ENCODE measurements around the gene TAMALIN.

Gene TAMALIN

GRCh38 chr12:52044292-52044983, 37.7 kb downstream of the TAMALIN start:
- no peaks in the 10 kb centered on the region for H3K9me3 ChIP-seq (ENCODE audit: control insufficient read depth, insufficient read depth, low read length)
- no peak overlapping the region for H3K27ac ChIP-seq (ENCODE audit: low read length)
- no peak overlapping the region for H3K4me3 ChIP-seq (ENCODE audit: low read length)
- no peak for DNase-seq (ENCODE audit: low read depth, low spot score)
- H3K27me3 ChIP-seq (ENCODE audit: control insufficient read depth, insufficient read depth, low read length): peaks cover 8% of the 10 kb centered on the region; the same call in 1 of the 2 replicates
- no peaks in the 10 kb centered on the region for H3K36me3 ChIP-seq (ENCODE audit: control insufficient read depth, insufficient read depth, low read length)
- WGBS (ENCODE audit: insufficient coverage, insufficient read length): no CpG with 5 or more reads among the region's 18 CpGs
- no peaks in the 10 kb centered on the region for H3K4me1 ChIP-seq (ENCODE audit: control insufficient read depth, insufficient read depth, low read length)

DNA sequence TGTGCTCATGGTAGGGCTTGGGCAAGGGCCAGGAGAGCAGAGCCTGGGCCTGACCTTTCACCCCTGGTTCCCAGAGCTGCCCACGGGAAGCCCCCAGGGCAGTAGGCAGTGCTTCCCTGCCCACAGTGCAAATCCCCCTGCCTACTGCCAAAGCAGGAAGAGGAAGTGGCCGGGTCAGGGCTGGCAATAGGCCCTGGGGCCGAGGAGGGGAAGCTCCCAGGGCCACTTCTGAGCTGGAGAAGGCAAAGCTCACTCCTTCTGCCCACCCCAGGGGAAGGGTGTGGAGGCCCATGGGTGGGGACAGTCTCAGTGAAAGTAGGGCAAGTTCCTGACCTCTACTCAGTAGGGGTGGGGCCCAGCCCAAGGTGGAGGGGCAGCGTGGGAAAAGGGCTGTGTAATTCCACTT, 39.1 kb downstream of the TAMALIN start:
- H3K27ac ChIP-seq (ENCODE audit: low read length): no peak overlapping the region
- WGBS (ENCODE audit: insufficient coverage, insufficient read length): no CpG with 5 or more reads among the region's 4 CpGs
- DNase-seq (ENCODE audit: low read depth, low spot score): no peak

GRCh38 chr12:52046859-52047258, 40.1 kb downstream of the TAMALIN start:
- H3K36me3 ChIP-seq (ENCODE audit: control insufficient read depth, insufficient read depth, low read length): no peaks in the 10 kb centered on the region
- no peak overlapping the region for H3K4me3 ChIP-seq (ENCODE audit: low read length)
- no peaks in the 10 kb centered on the region for H3K9me3 ChIP-seq (ENCODE audit: control insufficient read depth, insufficient read depth, low read length)
- H3K27ac ChIP-seq (ENCODE audit: low read length): no peak overlapping the region
- WGBS (ENCODE audit: insufficient coverage, insufficient read length): no CpG with 5 or more reads among the region's 7 CpGs
- H3K4me1 ChIP-seq (ENCODE audit: control insufficient read depth, insufficient read depth, low read length): no peaks in the 10 kb centered on the region
- H3K27me3 ChIP-seq (ENCODE audit: control insufficient read depth, insufficient read depth, low read length): peaks cover 19% of the 10 kb centered on the region; the same call in 1 of the 2 replicates
- no peak for DNase-seq (ENCODE audit: low read depth, low spot score)

More for the DNA sequence above, 39.1 kb downstream of the TAMALIN start:
- H3K4me3 ChIP-seq (ENCODE audit: low read length): no peak overlapping the region
- H3K36me3 ChIP-seq (ENCODE audit: control insufficient read depth, insufficient read depth, low read length): no peaks in the 10 kb centered on the region
- no peaks in the 10 kb centered on the region for H3K9me3 ChIP-seq (ENCODE audit: control insufficient read depth, insufficient read depth, low read length)
- peaks cover 16% of the 10 kb centered on the region; the same call in 1 of the 2 replicates for H3K27me3 ChIP-seq (ENCODE audit: control insufficient read depth, insufficient read depth, low read length)
- H3K4me1 ChIP-seq (ENCODE audit: control insufficient read depth, insufficient read depth, low read length): no peaks in the 10 kb centered on the region

- DNase-seq (ENCODE audit: low read depth, low spot score): no peak
- Histone ChIP-seq H3K4me3 (ENCODE audit: low read length) (no peak overlapping the region), H3K36me3 (ENCODE audit: control insufficient read depth, insufficient read depth, low read length) (0 out of 2 replicates have a peak, but pooled peaks cover 1% of the 10 kb centered on the region), H3K9me3 (ENCODE audit: control insufficient read depth, insufficient read depth, low read length) (no peaks in the 10 kb centered on the region), H3K27me3 (ENCODE audit: control insufficient read depth, insufficient read depth, low read length) (peaks cover 19% of the 10 kb centered on the region; the same call in 1 of the 2 replicates), H3K27ac (ENCODE audit: low read length) (no peak overlapping the region), H3K4me1 (ENCODE audit: control insufficient read depth, insufficient read depth, low read length) (no peaks in the 10 kb centered on the region)
- WGBS (ENCODE audit: insufficient coverage, insufficient read length): no CpG with 5 or more reads among the region's 4 CpGs
Measured at GRCh38 chr12:52049286-52049685, 42.5 kb downstream of the TAMALIN start.

DNA sequence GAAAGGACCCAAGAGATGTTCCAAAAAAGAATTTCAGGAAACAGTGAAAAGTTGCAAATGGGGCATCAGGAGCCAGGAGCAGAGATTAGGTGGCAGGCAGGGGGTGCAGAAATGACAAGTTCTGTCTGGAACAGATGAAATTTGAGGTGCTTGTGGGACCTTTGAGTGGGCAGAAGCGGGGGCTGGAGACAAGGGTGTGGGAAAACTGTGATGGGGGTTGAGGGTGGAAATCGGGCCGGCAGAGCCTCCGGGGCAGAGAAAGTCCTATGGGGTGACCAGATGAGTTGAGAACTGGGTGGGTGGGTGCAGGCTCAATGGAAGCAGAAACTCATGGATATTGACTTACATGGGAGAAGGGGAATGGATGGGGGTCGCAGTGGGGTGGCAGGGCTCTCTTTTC, 42.9 kb downstream of the TAMALIN start:
- H3K27ac ChIP-seq (ENCODE audit: low read length): no peak overlapping the region

DNA sequence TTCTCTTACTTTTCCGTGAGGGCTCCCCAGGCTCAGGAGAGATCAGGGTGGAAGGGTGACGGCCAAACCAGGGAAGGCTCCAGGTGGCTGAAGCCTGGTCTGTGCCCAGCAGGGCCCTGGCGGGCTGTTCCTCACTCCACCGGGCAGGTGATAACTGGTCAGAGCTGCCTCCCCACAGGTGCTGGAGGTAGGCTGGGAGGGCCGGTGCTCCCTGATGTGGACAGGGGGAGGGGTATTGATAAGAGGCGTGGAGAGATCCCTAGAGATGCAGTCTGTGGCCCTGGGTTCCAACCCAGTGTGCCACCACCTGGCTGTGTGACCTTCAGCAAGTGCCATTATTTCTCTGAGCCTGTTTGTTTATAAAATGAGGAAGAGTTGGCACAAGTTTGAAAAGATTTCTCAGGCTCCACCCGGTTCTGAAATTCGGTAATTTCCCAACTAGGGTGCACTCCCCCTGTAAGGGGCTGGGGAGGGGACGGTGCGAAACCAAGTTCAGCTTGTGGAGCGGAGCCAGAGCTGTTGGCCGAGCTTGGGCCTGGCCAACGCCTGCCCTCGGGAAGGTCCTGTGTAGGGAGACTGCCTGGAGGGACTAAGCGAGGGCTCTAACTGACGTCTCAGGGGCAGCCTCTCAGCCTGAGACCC, 43.5 kb downstream of the TAMALIN start:
- DNase-seq (ENCODE audit: low read depth, low spot score): no peak
- no peak overlapping the region for H3K27ac ChIP-seq (ENCODE audit: low read length)

More for the DNA sequence above, 42.9 kb downstream of the TAMALIN start:
- H3K27me3 ChIP-seq (ENCODE audit: control insufficient read depth, insufficient read depth, low read length): peaks cover 19% of the 10 kb centered on the region; the same call in 1 of the 2 replicates
- DNase-seq (ENCODE audit: low read depth, low spot score): no peak
- no peaks in the 10 kb centered on the region for H3K9me3 ChIP-seq (ENCODE audit: control insufficient read depth, insufficient read depth, low read length)
- no CpG with 5 or more reads among the region's 5 CpGs for WGBS (ENCODE audit: insufficient coverage, insufficient read length)
- no peak overlapping the region for H3K4me3 ChIP-seq (ENCODE audit: low read length)
- H3K36me3 ChIP-seq (ENCODE audit: control insufficient read depth, insufficient read depth, low read length): peaks cover 5% of the 10 kb centered on the region; the same call in 1 of the 2 replicates
- no peaks in the 10 kb centered on the region for H3K4me1 ChIP-seq (ENCODE audit: control insufficient read depth, insufficient read depth, low read length)

DNA sequence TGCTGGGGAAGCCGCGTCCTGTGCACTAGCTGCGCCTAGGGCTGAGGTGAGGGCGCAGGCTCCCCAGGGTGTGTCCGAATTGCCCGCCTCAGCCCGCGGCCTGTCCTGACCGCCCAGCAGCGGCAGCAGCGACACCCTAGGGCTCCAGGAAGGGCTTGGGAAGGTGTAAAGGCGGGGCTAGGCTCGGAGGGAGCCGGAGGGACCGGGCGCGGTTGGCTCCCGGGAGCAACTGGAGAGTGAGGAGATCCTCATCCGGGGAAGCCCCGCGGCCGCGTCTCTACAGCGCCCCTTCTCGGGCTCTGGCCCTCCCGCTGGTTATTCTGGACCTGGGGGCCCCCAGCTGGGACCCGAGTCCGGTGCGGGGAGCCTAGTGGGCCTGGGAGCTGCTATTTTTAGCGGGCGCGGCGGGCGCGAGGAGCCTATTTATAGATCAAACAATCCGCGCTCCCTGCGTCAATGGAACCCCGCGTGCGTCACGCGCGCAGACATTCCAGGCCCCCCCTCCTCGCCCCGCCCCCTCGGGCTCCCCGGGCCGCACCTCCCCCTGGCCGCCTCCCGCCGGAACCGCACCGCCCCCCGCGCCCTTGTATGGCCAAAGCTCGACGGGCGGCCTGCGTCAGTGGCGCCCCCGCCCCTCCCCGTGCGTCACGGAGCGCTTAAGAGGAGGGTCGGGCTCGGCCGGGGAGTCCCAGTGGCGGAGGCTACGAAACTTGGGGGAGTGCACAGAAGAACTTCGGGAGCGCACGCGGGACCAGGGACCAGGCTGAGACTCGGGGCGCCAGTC, 44.2 kb downstream of the TAMALIN start, which contains the start of gene NR4A1:
NR4A1 (plus strand) TSS at position 685 of the 784 bp plus-strand sequence. CDS start 2,887 bp downstream, outside the sequence.
- H3K27me3 ChIP-seq (ENCODE audit: control insufficient read depth, insufficient read depth, low read length): peaks cover 19% of the 10 kb centered on the region; the same call in 1 of the 2 replicates
- no peak within 1 kb of the TSS for H3K27ac ChIP-seq (ENCODE audit: low read length)
- no peaks in the 10 kb centered on the region for H3K9me3 ChIP-seq (ENCODE audit: control insufficient read depth, insufficient read depth, low read length)
- peaks cover 6% of the 10 kb centered on the region; the same call in 1 of the 2 replicates for H3K36me3 ChIP-seq (ENCODE audit: control insufficient read depth, insufficient read depth, low read length)
- no peaks in the 10 kb centered on the region for H3K4me1 ChIP-seq (ENCODE audit: control insufficient read depth, insufficient read depth, low read length)
- WGBS (ENCODE audit: insufficient coverage, insufficient read length): no CpG with 5 or more reads among the region's 77 CpGs
- DNase-seq (ENCODE audit: low read depth, low spot score): no peak
- peak within 1 kb of the TSS; percentile 28; the same call in 1 of the 2 replicates for H3K4me3 ChIP-seq (ENCODE audit: low read length)

More for the DNA sequence above, 43.5 kb downstream of the TAMALIN start:
- Histone ChIP-seq H3K27me3 (ENCODE audit: control insufficient read depth, insufficient read depth, low read length) (peaks cover 19% of the 10 kb centered on the region; the same call in 1 of the 2 replicates), H3K4me3 (ENCODE audit: low read length) (peak overlapping the region; percentile 28; the same call in 1 of the 2 replicates), H3K36me3 (ENCODE audit: control insufficient read depth, insufficient read depth, low read length) (peaks cover 6% of the 10 kb centered on the region; the same call in 1 of the 2 replicates), H3K4me1 (ENCODE audit: control insufficient read depth, insufficient read depth, low read length) (no peaks in the 10 kb centered on the region), H3K9me3 (ENCODE audit: control insufficient read depth, insufficient read depth, low read length) (no peaks in the 10 kb centered on the region)
- no CpG with 5 or more reads among the region's 16 CpGs for WGBS (ENCODE audit: insufficient coverage, insufficient read length)

DNA sequence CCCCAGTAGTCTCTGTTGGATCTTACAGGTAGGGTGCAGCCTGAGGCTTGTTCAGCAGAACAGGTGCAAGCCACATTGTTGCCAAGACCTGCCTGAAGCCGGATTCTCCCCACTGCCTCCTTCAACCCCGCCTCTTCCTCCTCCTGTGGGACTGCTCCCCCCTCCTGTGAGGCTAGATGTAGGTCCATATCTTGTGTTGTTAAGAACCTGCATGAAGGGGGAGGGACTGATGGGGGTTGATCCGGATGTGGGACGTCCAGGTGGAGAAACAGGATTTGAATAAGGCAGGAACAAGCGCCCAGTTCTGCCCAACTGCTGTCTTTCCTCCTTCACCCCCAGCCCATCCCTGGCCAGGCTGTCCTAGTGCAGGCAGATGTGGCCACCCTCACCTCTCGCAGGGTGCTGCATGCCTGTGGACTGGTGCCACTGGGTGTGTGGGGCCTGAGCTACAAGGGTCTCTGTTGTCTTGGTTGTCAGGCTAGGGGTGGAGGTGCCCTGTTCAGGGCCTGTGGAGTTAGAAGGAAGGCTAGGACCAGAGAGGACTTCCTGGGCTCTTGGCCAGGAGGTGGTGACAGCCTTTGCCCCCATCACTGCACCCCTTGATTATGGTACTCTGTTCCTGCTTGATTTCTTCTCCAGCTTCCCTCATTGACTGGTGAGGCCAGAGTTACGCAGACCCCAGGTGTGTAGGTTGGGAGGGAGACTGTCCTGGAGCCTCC, 45.9 kb downstream of the TAMALIN start:
- Histone ChIP-seq H3K9me3 (ENCODE audit: control insufficient read depth, insufficient read depth, low read length) (no peaks in the 10 kb centered on the region), H3K27ac (ENCODE audit: low read length) (no peak overlapping the region), H3K36me3 (ENCODE audit: control insufficient read depth, insufficient read depth, low read length) (peaks cover 13% of the 10 kb centered on the region; the same call in 1 of the 2 replicates), H3K4me3 (ENCODE audit: low read length) (no peak overlapping the region), H3K4me1 (ENCODE audit: control insufficient read depth, insufficient read depth, low read length) (no peaks in the 10 kb centered on the region), H3K27me3 (ENCODE audit: control insufficient read depth, insufficient read depth, low read length) (peaks cover 19% of the 10 kb centered on the region; the same call in 1 of the 2 replicates)
- WGBS (ENCODE audit: insufficient coverage, insufficient read length): no CpG with 5 or more reads among the region's 7 CpGs
- DNase-seq (ENCODE audit: low read depth, low spot score): no peak

- Histone ChIP-seq H3K9me3 (ENCODE audit: control insufficient read depth, insufficient read depth, low read length) (no peaks in the 10 kb centered on the region), H3K4me3 (ENCODE audit: low read length) (no peak overlapping the region), H3K36me3 (ENCODE audit: control insufficient read depth, insufficient read depth, low read length) (peaks cover 16% of the 10 kb centered on the region; the same call in 1 of the 2 replicates), H3K4me1 (ENCODE audit: control insufficient read depth, insufficient read depth, low read length) (no peaks in the 10 kb centered on the region), H3K27ac (ENCODE audit: low read length) (no peak overlapping the region), H3K27me3 (ENCODE audit: control insufficient read depth, insufficient read depth, low read length) (peaks cover 19% of the 10 kb centered on the region; the same call in 1 of the 2 replicates)
- DNase-seq (ENCODE audit: low read depth, low spot score): no peak
- no CpG with 5 or more reads among the region's 9 CpGs for WGBS (ENCODE audit: insufficient coverage, insufficient read length)
Measured at GRCh38 chr12:52053536-52054209, 46.9 kb downstream of the TAMALIN start.
